ENCODE data around the gene EXT2.

- TF ChIP-seq GATA2 (IDR thresholded peaks at IDR 0.05; ENCODE audit: low read depth, low read length) = no peak
- no peak for TF ChIP-seq GATA3 (IDR thresholded peaks at IDR 0.05; ENCODE audit: low read depth, low read length)
Observed at GRCh38 chr11:44267006-44267749, 171.7 kb downstream of the EXT2 start.
